ENCODE measurements around the gene RAPGEF1.

Gene RAPGEF1

GRCh38 chr9:131771646-131772045 is 31.8 kb upstream of the RAPGEF1 start:
- TF ChIP-seq MYC (IDR thresholded peaks at IDR 0.05; ENCODE audit: low read depth, low read length) (no peak), MAX (IDR thresholded peaks at IDR 0.05; ENCODE audit: low read depth, low read length) (no peak), POLR2A (IDR thresholded peaks at IDR 0.05; ENCODE audit: extremely low read depth, insufficient read length) (no peak), CTCF (IDR thresholded peaks at IDR 0.05; ENCODE audit: low read depth, low read length) (no peak)
- DNase-seq (ENCODE audit: low read depth): no peak
- H3K4me3 ChIP-seq (ENCODE audit: low read depth, low read length): no peak overlapping the region

GRCh38 chr9:131769361-131769760 is 29.5 kb upstream of the RAPGEF1 start:
- H3K4me3 ChIP-seq (ENCODE audit: low read depth, low read length): no peak overlapping the region
- no peak for DNase-seq (ENCODE audit: low read depth)
- no peak for TF ChIP-seq CTCF (IDR thresholded peaks at IDR 0.05; ENCODE audit: low read depth, low read length)
- no peak for TF ChIP-seq MAX (IDR thresholded peaks at IDR 0.05; ENCODE audit: low read depth, low read length)
- TF ChIP-seq MYC (IDR thresholded peaks at IDR 0.05; ENCODE audit: low read depth, low read length): no peak
- no peak for TF ChIP-seq POLR2A (IDR thresholded peaks at IDR 0.05; ENCODE audit: extremely low read depth, insufficient read length)

- H3K4me3 ChIP-seq (ENCODE audit: low read depth, low read length): no peak overlapping the region
- TF ChIP-seq MYC (IDR thresholded peaks at IDR 0.05; ENCODE audit: low read depth, low read length) (no peak), POLR2A (IDR thresholded peaks at IDR 0.05; ENCODE audit: extremely low read depth, insufficient read length) (no peak), MAX (IDR thresholded peaks at IDR 0.05; ENCODE audit: low read depth, low read length) (no peak), CTCF (IDR thresholded peaks at IDR 0.05; ENCODE audit: low read depth, low read length) (no peak)
- no peak for DNase-seq (ENCODE audit: low read depth)
These were observed 24.7 kb upstream of the RAPGEF1 start for GRCh38 chr9:131764568-131764967.

- no peak for TF ChIP-seq MAX (IDR thresholded peaks at IDR 0.05; ENCODE audit: low read depth, low read length)
- TF ChIP-seq CTCF (IDR thresholded peaks at IDR 0.05; ENCODE audit: low read depth, low read length): peak; percentile 65
- no peak overlapping the region for H3K4me3 ChIP-seq (ENCODE audit: low read depth, low read length)
- DNase-seq (ENCODE audit: low read depth): peak; percentile 75
These were observed 22.6 kb upstream of the RAPGEF1 start for GRCh38 chr9:131762356-131762932.

- TF ChIP-seq CTCF (IDR thresholded peaks at IDR 0.05; ENCODE audit: low read depth, low read length): no peak
- TF ChIP-seq MAX (IDR thresholded peaks at IDR 0.05; ENCODE audit: low read depth, low read length): no peak
- TF ChIP-seq MYC (IDR thresholded peaks at IDR 0.05; ENCODE audit: low read depth, low read length): no peak
- no peak for TF ChIP-seq POLR2A (IDR thresholded peaks at IDR 0.05; ENCODE audit: extremely low read depth, insufficient read length)
- DNase-seq (ENCODE audit: low read depth): peak; percentile 76
- H3K4me3 ChIP-seq (ENCODE audit: low read depth, low read length): no peak overlapping the region
These were observed 19.3 kb upstream of the RAPGEF1 start for GRCh38 chr9:131759017-131759647.
